Uterus (tissue), 2 donors: ENCODE results near the gene SLC35G3.

Experiments
- CTCF ChIP-seq, 4 experiments: fragments of 200-600 bp in 2 of 4; fragments of 450-650 bp in 2 of 4; sonication (generic) in 2 of 4; IDR thresholded peaks; one replicate each; pipeline ENCODE4 v1.5.1; 2016 to 2019; ENCODE audit warnings: antibody characterized with exemption in 4 of 4, mild to moderate bottlenecking in 2 of 4, moderate library complexity in 1 of 4
- POLR2A ChIP-seq, 2 donors: fragments of 450-650 bp; IDR thresholded peaks; one replicate each; pipeline ENCODE4 v1.6.1; 2016; ENCODE audit warnings: antibody characterized with exemption in 2 of 2, mild to moderate bottlenecking in 1 of 2, moderate library complexity in 1 of 2

GRCh38 chr17:35239823-35240222 lies 45.6 kb upstream of the SLC35G3 start:
- TF ChIP-seq CTCF (IDR thresholded peaks at IDR 0.05), result no peak
- no peak for TF ChIP-seq POLR2A (IDR thresholded peaks at IDR 0.05)
